Keratinocyte (primary cell): ENCODE results near the gene CCDC102A. TPM values are rescaled to one million over a fixed set of nuclear protein-coding genes. Genes with fewer than 3 reads are reported as not detected.

ENCODE experiments used
- DNase-seq: peaks from one replicate; pipeline ENCODE4 v3.0.0-alpha.2; 2011; ENCODE audit warnings: low read depth, missing footprints, low spot score
- FAIRE-seq: peaks from 2 replicates; lab custom pipeline; 2011; peaks lifted over from hg19 to GRCh38; lab: Jason Lieb, UNC
- H2AFZ ChIP-seq: 2 replicates; pipeline ENCODE4 v1.6.0; 2012; ENCODE audit warnings: low read length, control low read depth, inconsistent platforms; ENCODE audit not compliant: control insufficient read depth
- H3K27ac ChIP-seq: 2 replicates; pipeline ENCODE4 v1.5.1; 2011; ENCODE audit warnings: low read length; ENCODE audit not compliant: control insufficient read depth, insufficient read depth
- H3K27me3 ChIP-seq: 3 replicates; pipeline ENCODE4 v1.6.0; 2011; ENCODE audit warnings: low read length; ENCODE audit not compliant: control insufficient read depth, insufficient read depth; ENCODE audit errors: extremely low read depth
- H3K36me3 ChIP-seq, 2 experiments: 2 replicates in 1 of 2; 3 replicates in 1 of 2; pipeline ENCODE4 v1.5.1; 2011; ENCODE audit warnings: low read length in 2 of 2, mild to moderate bottlenecking in 1 of 2; ENCODE audit not compliant: control insufficient read depth in 2 of 2, insufficient read depth in 2 of 2; ENCODE audit errors: extremely low read depth in 1 of 2
- H3K4me1 ChIP-seq: 3 replicates; pipeline ENCODE4 v1.5.1; 2011; ENCODE audit warnings: low read length; ENCODE audit not compliant: control insufficient read depth, insufficient read depth; ENCODE audit errors: extremely low read depth
- H3K4me2 ChIP-seq: 3 replicates; pipeline ENCODE4 v1.6.0; 2011; ENCODE audit warnings: low read depth, low read length; ENCODE audit not compliant: control insufficient read depth, insufficient read depth; ENCODE audit errors: extremely low read depth
- H3K4me3 ChIP-seq, 3 experiments: fragments of 200-600 bp in 1 of 3; sonication (generic) in 1 of 3; 2 replicates in 2 of 3; 3 replicates in 1 of 3; pipeline ENCODE4 v1.5.1; 2011 to 2016; ENCODE audit warnings: low read length in 3 of 3, mild to moderate bottlenecking in 3 of 3, control low read depth in 2 of 3, inconsistent platforms in 1 of 3, low read depth in 1 of 3, mixed read lengths in 1 of 3, mixed run types in 1 of 3, moderate library complexity in 1 of 3; ENCODE audit not compliant: control insufficient read depth in 2 of 3, insufficient read depth in 2 of 3; ENCODE audit errors: extremely low read depth in 1 of 3
- H3K79me2 ChIP-seq: 2 replicates; pipeline ENCODE4 v1.6.0; 2012; ENCODE audit warnings: low read length; ENCODE audit not compliant: control insufficient read depth, insufficient read depth
- H3K9ac ChIP-seq: 3 replicates; pipeline ENCODE4 v1.6.0; 2011; ENCODE audit warnings: low read length; ENCODE audit not compliant: control insufficient read depth, insufficient read depth; ENCODE audit errors: extremely low read depth
- H3K9me1 ChIP-seq: 3 replicates; pipeline ENCODE4 v1.6.0; 2011; ENCODE audit warnings: low read length; ENCODE audit not compliant: control insufficient read depth, insufficient read depth; ENCODE audit errors: extremely low read depth
- H3K9me3 ChIP-seq: 2 replicates; pipeline ENCODE4 v1.5.1; 2012; ENCODE audit warnings: low read depth, low read length; ENCODE audit not compliant: control insufficient read depth
- H4K20me1 ChIP-seq: 3 replicates; pipeline ENCODE4 v1.6.0; 2011; ENCODE audit warnings: low read length; ENCODE audit not compliant: control insufficient read depth, insufficient read depth; ENCODE audit errors: extremely low read depth
- EZH2 ChIP-seq: IDR thresholded peaks from one replicate; pipeline ENCODE4 v1.6.1; 2012; ENCODE audit warnings: inconsistent platforms, mild to moderate bottlenecking, low read length, moderate library complexity
- dilution Hi-C: fragments of 300-500 bp; cut with MboI; formaldehyde crosslinking; loops from one replicate; pipeline ENCODE4 v1.7.0; 2020; ENCODE audit warnings: low sequenced_read_pairs; ENCODE audit not compliant: extremely low pct_ligation_motif_present
- polyA plus RNA-seq, 5 experiments: library from polyadenylated mRNA; depleted of rRNA in 3 of 5; stranded (reverse) in 3 of 5; stranded (forward) in 1 of 5; unstranded in 1 of 5; fragments of >200 nt; gene quantifications; 1 replicate in 1 of 5; 2 replicates in 3 of 5; 3 replicates in 1 of 5; pipeline versions ENCODE4 v1.2.1 to v1.2.3, GENCODE V29; 2011 to 2012; ENCODE audit warnings: missing spikeins in 2 of 5, low read depth in 1 of 5, low replicate concordance in 1 of 5
- TF ChIP-seq, protein P1 (sequence below), 3 experiments: IDR thresholded peaks in 1 of 3; conservative IDR thresholded peaks in 1 of 3; optimal IDR thresholded peaks in 1 of 3; 2 replicates in 2 of 3; 3 replicates in 1 of 3; pipeline versions ENCODE3 to v1.5.1; 2011; ENCODE audit warnings: low read length in 3 of 3, mild to moderate bottlenecking in 3 of 3, moderate library complexity in 2 of 3, control low read depth in 1 of 3, inconsistent platforms in 1 of 3; ENCODE audit not compliant: insufficient read depth in 2 of 3; ENCODE audit errors: extremely low read depth in 1 of 3

CCDC102A gene
- polyA plus RNA-seq, 1 donor (not counting 4 experiments of a cell fraction or from before 2014, with no cell fraction given), result 2.2 TPM

DNA sequence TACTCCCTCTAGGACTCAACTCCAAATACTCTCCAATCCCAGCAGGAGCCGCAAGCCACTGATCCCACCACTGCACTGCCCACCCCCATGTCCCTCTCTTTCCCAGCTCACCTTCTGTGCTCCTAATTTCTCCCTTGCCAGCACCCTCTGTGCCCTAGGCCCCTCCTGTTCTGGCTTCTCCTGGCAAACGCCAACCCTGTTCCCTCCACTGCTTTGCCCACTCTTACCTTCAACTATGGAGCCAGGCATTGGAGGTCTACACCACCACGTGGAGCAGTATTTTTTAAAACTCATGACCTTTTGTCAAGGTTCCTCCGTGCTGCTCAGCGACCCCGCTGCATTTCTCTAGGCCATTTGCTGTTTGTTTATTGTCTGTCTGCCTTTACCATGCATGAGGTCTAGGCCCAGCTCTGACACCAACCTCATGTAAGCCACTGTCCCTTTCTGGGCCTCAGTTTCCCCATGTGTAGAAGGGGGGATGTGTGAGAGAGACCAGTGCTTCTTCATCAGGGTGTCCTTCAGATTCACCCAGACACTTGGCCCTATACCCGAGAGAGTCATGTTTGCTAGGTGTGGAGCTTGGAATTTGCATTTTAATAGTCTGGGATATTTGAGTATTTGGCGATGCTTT is 4.6 kb downstream of the CCDC102A start:
- H3K27ac ChIP-seq, result no peak overlapping the region

DNA sequence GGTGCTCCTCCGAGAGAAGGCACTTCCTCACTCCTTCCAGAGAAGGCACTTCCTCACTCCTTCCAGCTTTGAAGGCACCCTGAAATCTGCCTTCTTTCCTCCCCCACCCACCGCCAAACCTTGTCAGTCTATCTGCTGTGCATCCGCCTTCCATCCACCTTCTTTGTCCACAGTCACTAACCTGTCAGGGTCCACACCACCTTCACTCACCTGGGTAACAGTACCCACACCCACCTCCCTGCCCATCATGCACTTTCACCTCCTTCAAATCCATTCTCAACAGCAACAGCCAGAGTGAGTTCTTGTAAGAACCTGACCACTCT is 5.2 kb downstream of the CCDC102A start:
- H3K9me1 ChIP-seq, result no peaks in the 10 kb centered on the region
- no peak overlapping the region for H2AFZ ChIP-seq
- no peak overlapping the region for H3K4me3 ChIP-seq
- H3K79me2 ChIP-seq, result no peaks in the 10 kb centered on the region
- no peak overlapping the region for H3K27ac ChIP-seq
- H3K4me1 ChIP-seq, result peaks cover 17% of the 10 kb centered on the region
- H3K9ac ChIP-seq, result no peak overlapping the region
- FAIRE-seq, result no peak
- H3K4me2 ChIP-seq, result no peak overlapping the region
- TF ChIP-seq, protein P1, sequence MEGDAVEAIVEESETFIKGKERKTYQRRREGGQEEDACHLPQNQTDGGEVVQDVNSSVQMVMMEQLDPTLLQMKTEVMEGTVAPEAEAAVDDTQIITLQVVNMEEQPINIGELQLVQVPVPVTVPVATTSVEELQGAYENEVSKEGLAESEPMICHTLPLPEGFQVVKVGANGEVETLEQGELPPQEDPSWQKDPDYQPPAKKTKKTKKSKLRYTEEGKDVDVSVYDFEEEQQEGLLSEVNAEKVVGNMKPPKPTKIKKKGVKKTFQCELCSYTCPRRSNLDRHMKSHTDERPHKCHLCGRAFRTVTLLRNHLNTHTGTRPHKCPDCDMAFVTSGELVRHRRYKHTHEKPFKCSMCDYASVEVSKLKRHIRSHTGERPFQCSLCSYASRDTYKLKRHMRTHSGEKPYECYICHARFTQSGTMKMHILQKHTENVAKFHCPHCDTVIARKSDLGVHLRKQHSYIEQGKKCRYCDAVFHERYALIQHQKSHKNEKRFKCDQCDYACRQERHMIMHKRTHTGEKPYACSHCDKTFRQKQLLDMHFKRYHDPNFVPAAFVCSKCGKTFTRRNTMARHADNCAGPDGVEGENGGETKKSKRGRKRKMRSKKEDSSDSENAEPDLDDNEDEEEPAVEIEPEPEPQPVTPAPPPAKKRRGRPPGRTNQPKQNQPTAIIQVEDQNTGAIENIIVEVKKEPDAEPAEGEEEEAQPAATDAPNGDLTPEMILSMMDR (optimal IDR thresholded peaks at IDR 0.05 in 1 of 3, IDR thresholded peaks at IDR 0.05 in 1 of 3, conservative IDR thresholded peaks at IDR 0.05 in 1 of 3; ENCODE audit: extremely low read depth in 1 of 3, insufficient read depth in 2 of 3, low read length in 3 of 3), result no peak
- no peak for TF ChIP-seq EZH2
- H3K9me3 ChIP-seq, result no peaks in the 10 kb centered on the region
- dilution Hi-C loops, result no loop called here
- H3K27me3 ChIP-seq, result no peaks in the 10 kb centered on the region
- no peaks in the 10 kb centered on the region for H4K20me1 ChIP-seq
- no peaks in the 10 kb centered on the region for H3K36me3 ChIP-seq
- no peak for DNase-seq

More for the DNA sequence above, 4.6 kb downstream of the CCDC102A start:
- DNase-seq, result no peak
- Histone ChIP-seq H3K9me1 (no peaks in the 10 kb centered on the region), H3K4me2 (no peak overlapping the region), H3K79me2 (no peaks in the 10 kb centered on the region), H3K4me3 (no peak overlapping the region), H4K20me1 (no peaks in the 10 kb centered on the region), H3K9ac (no peak overlapping the region), H3K4me1 (peaks cover 17% of the 10 kb centered on the region), H3K27me3 (no peaks in the 10 kb centered on the region), H3K9me3 (no peaks in the 10 kb centered on the region), H2AFZ (no peak overlapping the region), H3K36me3 (no peaks in the 10 kb centered on the region)
- dilution Hi-C loops, result no loop called here
- TF ChIP-seq, protein P1 (optimal IDR thresholded peaks at IDR 0.05 in 1 of 3, IDR thresholded peaks at IDR 0.05 in 1 of 3, conservative IDR thresholded peaks at IDR 0.05 in 1 of 3; ENCODE audit: extremely low read depth in 1 of 3, insufficient read depth in 2 of 3, low read length in 3 of 3), result no peak
- TF ChIP-seq EZH2, result no peak
- no peak for FAIRE-seq
